Activated T-cell treated with anti-CD3 and anti-CD28 coated beads, Interleukin-2, amount 50 U/mL, for 1 hour (primary cell): ENCODE results near the gene ADK.
"Not testable (repeated sequence)": the region's sequence is repeated elsewhere in the genome, so short reads cannot be mapped to it uniquely, and the experiment has no call there.

Experiments used
- DNase-seq: peaks from one replicate; pipeline ENCODE4 v3.0.0-alpha.2; 2020

ADK gene

DNA sequence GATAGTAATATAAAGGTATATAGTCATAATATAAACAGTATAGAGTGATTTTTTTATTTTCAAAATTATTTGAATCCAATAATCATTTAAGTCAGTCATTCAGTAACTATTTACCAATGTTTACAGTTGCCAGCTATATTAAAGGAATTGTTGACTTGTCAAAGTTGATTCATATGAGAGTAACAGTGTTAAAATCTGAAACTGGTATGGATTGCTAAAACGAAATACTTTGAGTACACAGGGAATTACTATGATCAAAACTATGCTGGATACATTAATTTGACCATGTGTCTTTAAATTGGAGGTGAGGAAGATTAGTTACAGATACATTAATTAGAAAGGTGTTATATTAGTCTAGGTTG lies 282.6 kb downstream of the ADK start:
- DNase-seq: no peak

DNA sequence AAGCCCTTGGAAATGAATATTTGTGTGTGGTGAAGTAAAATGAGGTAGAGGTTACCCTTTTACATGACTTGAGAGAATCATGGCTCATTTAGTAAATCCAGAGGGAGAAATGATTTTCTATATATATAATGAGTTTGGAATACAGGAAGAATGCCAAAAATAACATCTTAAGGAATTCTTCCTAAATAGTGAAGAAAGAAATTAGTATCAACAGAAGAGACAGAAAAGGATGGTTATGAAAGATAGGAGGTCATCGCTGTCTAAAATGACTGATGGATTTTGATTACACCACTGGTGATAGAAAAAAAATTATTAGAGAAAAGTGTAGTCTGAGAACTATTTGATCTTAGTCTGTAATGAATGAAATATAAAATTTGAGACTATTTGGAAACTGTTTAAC lies 283.0 kb downstream of the ADK start:
- no peak for DNase-seq

- no peak for DNase-seq
Observed at GRCh38 chr10:74434547-74434946, 283.5 kb downstream of the ADK start.

DNA sequence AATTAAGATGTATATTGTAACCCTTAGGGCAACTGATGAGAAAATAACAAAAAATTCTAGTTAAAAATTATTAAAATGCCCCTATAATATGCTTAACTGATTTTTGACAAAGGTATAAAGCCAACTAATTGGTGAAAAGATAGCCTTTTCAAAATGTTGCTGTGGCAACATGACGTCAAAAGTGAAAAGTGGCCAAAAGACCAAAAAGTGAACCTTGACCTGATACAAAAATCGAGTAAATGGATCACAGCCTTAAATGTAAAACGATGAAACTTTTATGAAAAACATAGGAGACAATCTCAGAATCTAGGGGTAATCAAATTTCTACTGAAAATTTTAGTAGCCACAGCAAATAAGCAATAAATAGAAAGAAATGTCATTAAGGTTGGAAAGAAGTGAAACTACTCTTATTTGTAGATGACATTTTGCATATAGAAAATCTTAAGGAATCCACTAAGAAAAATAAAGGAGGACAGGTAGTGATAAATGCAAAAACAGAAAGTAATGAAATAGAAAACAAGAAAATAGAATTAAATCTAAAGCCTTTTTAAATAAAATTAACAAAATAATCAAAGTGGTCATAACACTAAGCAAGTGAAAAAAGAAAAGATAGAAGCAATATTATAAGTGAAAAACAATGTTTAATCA lies 285.6 kb downstream of the ADK start:
- DNase-seq: no peak

- DNase-seq: no peak
Observed at GRCh38 chr10:74437822-74438221, 286.8 kb downstream of the ADK start.

GRCh38 chr10:74439213-74439612 lies 288.2 kb downstream of the ADK start:
- DNase-seq: no peak

DNA sequence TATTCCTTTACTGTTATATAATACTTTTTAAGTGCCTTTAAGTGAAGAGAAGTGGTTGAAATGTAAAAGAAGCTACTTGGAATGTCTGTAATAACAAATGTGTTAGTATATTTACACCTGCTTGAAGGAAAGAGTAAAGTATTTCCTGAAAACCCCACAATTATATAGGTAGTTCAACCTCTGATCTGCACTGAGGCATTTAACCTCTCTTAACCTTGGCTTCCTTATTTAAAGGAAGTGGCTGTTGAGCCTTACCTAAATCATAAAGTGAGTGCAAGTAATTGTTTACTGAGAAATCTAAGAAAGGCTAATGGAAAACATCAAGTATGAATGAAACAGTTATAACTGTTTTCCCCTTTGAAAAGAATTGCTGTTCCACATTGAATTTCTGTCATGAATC lies 294.5 kb downstream of the ADK start:
- DNase-seq: no peak

DNA sequence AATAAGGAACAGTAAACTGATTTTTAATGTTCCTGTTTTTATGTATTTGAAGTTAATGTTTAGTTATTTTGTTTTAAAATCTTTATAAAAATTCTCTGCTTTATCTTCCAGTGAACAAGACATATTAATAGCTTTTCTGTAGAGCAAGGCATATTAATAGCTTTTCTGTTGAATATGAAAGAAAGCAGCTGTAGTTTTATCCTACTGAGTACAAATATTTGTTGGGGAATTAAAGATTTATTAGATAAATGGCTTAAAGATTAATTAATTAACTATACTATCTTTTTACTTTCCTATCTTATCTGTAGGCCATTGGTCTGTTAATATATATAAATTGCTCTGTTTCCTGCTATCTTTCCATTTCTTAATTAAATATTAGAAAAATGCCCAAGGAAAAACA lies 299.6 kb downstream of the ADK start:
- DNase-seq: no peak

GRCh38 chr10:74451127-74451829 lies 300.3 kb downstream of the ADK start:
- DNase-seq: no peak

- DNase-seq: no peak
Observed at GRCh38 chr10:74453169-74453568, 302.1 kb downstream of the ADK start.

DNA sequence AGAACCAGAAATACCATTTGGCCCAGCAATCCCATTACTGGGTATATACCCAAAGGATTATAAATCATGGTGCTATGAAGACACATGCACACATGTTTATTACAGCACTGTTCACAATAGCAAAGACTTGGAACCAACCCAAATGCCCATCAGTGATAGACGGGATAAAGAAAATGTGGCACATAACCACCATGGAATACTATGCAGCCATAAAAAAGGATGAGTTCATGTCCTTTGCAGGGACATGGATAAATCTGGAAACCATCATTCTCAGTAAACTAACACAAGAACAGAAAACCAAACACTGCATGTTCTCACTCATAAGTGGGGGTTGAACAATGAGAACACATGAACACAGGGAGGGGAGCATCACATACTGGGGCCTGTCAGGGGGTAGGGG lies 306.5 kb downstream of the ADK start:
- DNase-seq: not testable (repeated sequence)

DNA sequence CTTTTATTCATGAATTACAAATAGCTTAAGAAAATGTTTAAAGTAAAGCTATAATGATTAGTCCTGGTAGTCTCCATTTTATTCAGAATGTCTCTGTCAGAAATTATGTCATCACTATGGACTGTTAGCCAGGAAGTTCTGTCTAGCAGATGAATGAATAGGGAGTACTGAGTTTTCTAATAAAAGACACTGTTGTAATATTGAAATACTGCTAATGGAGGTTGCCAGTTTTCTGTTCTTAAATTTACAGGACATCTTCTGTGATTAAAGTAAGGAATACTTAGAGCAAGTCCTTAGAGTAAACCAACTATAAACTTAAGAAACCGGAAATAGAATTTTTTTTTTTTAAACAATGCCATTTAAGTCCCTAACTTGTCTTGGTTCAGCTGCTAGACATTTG lies 309.8 kb downstream of the ADK start:
- no peak for DNase-seq

DNA sequence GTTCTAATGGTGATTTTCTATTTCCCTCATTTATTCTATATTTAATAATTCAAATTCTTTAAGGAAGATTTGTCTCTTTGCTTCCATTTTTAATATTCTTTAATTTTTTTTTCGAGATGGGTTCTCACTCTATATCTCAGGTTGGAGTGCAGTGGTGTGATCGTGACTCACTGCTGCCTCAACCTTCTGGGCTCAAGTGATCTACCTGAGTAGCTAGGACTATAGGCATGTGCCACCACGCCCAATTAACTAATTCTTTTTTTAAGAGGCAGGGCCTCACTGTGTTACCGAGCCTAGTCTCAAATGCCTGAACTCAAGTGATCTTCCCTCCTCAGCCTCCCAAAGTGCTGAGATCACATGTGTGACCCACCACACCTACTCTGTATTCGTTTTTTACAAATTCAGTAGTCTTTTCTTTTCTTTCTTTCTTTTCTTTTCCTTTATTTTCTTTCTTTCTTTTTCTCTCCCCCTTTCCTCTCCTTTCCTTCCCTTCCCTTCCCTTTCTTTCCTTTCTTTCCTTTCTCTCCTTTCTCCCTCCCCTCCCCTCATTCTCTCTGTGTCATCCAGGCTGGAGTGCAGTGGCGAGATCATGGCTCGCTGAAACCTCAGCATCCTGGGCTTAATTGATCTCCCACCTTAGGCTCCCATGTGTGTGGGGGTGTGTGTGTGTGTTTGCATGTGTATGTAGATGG lies 323.1 kb downstream of the ADK start:
- no peak for DNase-seq

DNA sequence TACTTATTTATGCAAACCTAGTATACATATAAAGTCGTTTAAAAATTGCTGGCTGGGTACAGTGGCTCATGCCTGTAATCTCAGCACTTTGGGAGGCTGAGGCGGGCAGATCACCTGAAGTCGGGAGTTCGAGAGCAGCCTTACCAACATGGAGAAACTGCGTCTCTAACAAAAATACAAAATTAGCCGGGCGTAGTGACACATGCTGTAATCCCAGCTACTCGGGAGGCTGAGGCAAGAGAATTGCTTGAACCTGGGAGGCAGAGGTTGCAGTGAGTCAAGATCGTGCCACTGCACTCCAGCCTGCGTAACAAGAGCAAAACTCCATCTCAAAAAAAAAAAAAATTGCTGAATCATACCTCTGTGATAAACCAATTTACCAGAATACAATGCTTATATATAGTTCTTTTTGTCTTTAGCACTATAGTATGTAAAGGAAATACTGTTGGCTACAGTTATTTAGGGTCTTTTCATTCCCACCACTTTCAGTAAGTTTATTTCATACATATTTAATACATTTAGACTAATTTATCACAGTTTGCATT lies 325.2 kb downstream of the ADK start:
- DNase-seq: not testable (repeated sequence)

GRCh38 chr10:74480778-74481177 lies 329.8 kb downstream of the ADK start:
- no peak for DNase-seq

DNA sequence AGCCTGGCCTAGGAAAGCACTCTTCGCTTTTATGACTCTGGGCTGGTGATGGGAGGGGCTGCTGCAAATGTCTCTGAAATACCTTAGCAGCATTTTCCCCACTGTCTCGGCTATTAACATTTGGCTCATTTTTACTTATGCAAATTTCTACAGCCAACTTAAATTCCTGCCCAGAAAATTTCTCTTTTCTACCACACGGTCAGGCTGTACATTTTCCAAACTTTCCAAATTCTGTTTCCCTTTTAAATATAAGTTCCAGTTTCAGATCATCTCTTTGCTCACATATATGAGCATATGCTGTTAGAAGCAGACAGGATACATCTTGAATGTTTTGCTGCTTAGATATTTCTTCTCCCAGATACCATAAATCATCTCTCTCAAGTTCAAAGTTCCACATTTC lies 332.3 kb downstream of the ADK start:
- DNase-seq: no peak

- no peak for DNase-seq
Observed at GRCh38 chr10:74485283-74485682, 334.3 kb downstream of the ADK start.

GRCh38 chr10:74486659-74487058 lies 335.6 kb downstream of the ADK start:
- no peak for DNase-seq

- DNase-seq: no peak
Observed at GRCh38 chr10:74488907-74489306, 337.9 kb downstream of the ADK start.

GRCh38 chr10:74490551-74490950 lies 339.5 kb downstream of the ADK start:
- no peak for DNase-seq

- no peak for DNase-seq
Observed at GRCh38 chr10:74491014-74491413, 340.0 kb downstream of the ADK start.

DNA sequence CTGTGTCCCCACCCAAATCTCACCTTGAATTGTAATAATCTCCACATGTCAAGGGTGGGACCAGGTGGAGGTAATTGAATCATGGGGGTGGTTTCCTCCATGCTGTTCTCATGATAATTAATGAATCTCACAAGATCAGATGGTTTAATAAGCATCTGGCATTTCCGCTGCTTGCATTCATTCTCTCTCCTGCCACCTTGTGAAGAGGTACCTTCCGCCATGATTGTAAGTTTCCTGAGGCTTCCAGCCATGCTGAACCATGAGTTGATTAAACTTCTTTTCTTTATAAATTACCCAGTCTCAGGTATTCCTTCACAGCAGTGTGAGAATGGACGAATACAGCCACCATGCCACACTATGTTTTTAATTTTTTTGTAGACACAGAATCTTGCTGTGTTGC lies 345.3 kb downstream of the ADK start:
- DNase-seq: not testable (repeated sequence)

GRCh38 chr10:74498664-74499063 lies 347.6 kb downstream of the ADK start:
- DNase-seq: not testable (repeated sequence)
